B cell (primary cell): ENCODE measurements around the gene DRD2. TPM values are rescaled to one million over a fixed set of nuclear protein-coding genes. Genes with fewer than 3 reads are reported as not detected.

ENCODE experiments used
- ATAC-seq: fragments of 200-7000 bp; cut with Tn5 transposase; one replicate; pipeline ENCODE4 v1.10.0; 2021; ENCODE audit warnings: low read depth, mild to moderate bottlenecking, moderate number of reproducible peaks, moderate library complexity
- CTCF ChIA-PET: fragments of 350-600 bp; sonication (Branson Sonifier 250); formaldehyde crosslinking; loops from one replicate; lab custom pipeline; 2021; ENCODE audit warnings: antibody characterized with exemption, inconsistent platforms; lab: Charles Lee
- POLR2A ChIA-PET: fragments of 350-600 bp; sonication (Branson Sonifier 250); formaldehyde crosslinking; loops from one replicate; lab custom pipeline; 2021; ENCODE audit warnings: antibody characterized with exemption; lab: Charles Lee
- DNase-seq: peaks from one replicate; pipeline ENCODE4 v3.0.0; 2013
- H2AFZ ChIP-seq: 2 replicates; pipeline ENCODE4 v1.6.1; 2012; ENCODE audit warnings: mild to moderate bottlenecking, low read depth, low read length; ENCODE audit not compliant: insufficient read depth, poor library complexity, severe bottlenecking
- H3K27ac ChIP-seq, 2 donors: 1 replicate in 1 of 2; 2 replicates in 1 of 2; pipeline ENCODE4 v1.5.1; 2012 to 2013; ENCODE audit warnings: low read length in 2 of 2, mild to moderate bottlenecking in 2 of 2, moderate library complexity in 1 of 2
- H3K27me3 ChIP-seq, 4 experiments: fragments of 200-600 bp in 1 of 4; sonication (generic) in 1 of 4; replicated peaks in 1 of 4; 1 replicate in 2 of 4; 2 replicates in 2 of 4; pipeline versions ENCODE4 v1.6.1 to v1.7.0; 2013 to 2016; ENCODE audit warnings: low read length in 3 of 4, mild to moderate bottlenecking in 2 of 4, mixed read lengths in 1 of 4, moderate library complexity in 1 of 4; ENCODE audit not compliant: insufficient read depth in 4 of 4, control insufficient read depth in 3 of 4; ENCODE audit errors: control extremely low read depth in 1 of 4
- H3K36me3 ChIP-seq, 2 experiments: replicated peaks in 1 of 2; 1 replicate in 1 of 2; 2 replicates in 1 of 2; pipeline versions ENCODE4 v1.6.1 to v1.7.1; 2013; ENCODE audit warnings: low read length in 1 of 2; ENCODE audit not compliant: insufficient read depth in 2 of 2, control insufficient read depth in 1 of 2; ENCODE audit errors: control extremely low read depth in 1 of 2, extremely low read depth in 1 of 2
- H3K4me1 ChIP-seq, 2 donors: fragments of 200-600 bp in 1 of 2; sonication (generic) in 1 of 2; 1 replicate in 1 of 2; 2 replicates in 1 of 2; pipeline versions ENCODE4 v1.5.1 to v1.6.1; 2013 to 2017; ENCODE audit warnings: low read length in 2 of 2; ENCODE audit not compliant: control insufficient read depth in 2 of 2, insufficient read depth in 2 of 2
- H3K4me2 ChIP-seq: replicated peaks from 2 replicates; pipeline ENCODE3; 2012; ENCODE audit warnings: mild to moderate bottlenecking, low read depth, low read length; ENCODE audit not compliant: poor library complexity, severe bottlenecking
- H3K4me3 ChIP-seq, 5 experiments: fragments of 200-600 bp in 1 of 5; sonication (generic) in 1 of 5; 1 replicate in 3 of 5; 2 replicates in 2 of 5; pipeline versions ENCODE4 v1.5.1 to v1.7.0; 2011 to 2016; ENCODE audit warnings: low read length in 4 of 5, mild to moderate bottlenecking in 4 of 5, low read depth in 2 of 5, control low read depth in 1 of 5, moderate library complexity in 1 of 5; ENCODE audit not compliant: insufficient read depth in 1 of 5; ENCODE audit errors: control extremely low read depth in 1 of 5, extremely low read depth in 1 of 5
- H3K79me2 ChIP-seq: fragments of 200-600 bp; sonication (generic); one replicate; pipeline ENCODE4 v1.6.0; 2016; ENCODE audit warnings: low read length; ENCODE audit not compliant: control insufficient read depth, insufficient read depth
- H3K9ac ChIP-seq: fragments of 200-600 bp; sonication (generic); 2 replicates; pipeline ENCODE4 v1.6.1; 2017; ENCODE audit warnings: mild to moderate bottlenecking, low read length, moderate library complexity
- H3K9me3 ChIP-seq, 3 donors: one replicate each; pipeline versions ENCODE4 v1.6.1 to v1.7.1; 2013; ENCODE audit warnings: low read length in 2 of 3; ENCODE audit not compliant: control insufficient read depth in 2 of 3, insufficient read depth in 1 of 3; ENCODE audit errors: control extremely low read depth in 1 of 3
- H4K20me1 ChIP-seq: 2 replicates; pipeline ENCODE4 v1.6.0; 2012; ENCODE audit warnings: mild to moderate bottlenecking, low read length; ENCODE audit not compliant: insufficient read depth, control insufficient read depth, poor library complexity, severe bottlenecking
- H3K27ac Mint-ChIP-seq: one replicate; pipeline ENCODE4 v1.8.0; 2021; ENCODE audit warnings: mixed read lengths
- H3K27me3 Mint-ChIP-seq: one replicate; pipeline ENCODE4 v1.8.0; 2021; ENCODE audit warnings: mixed read lengths
- H3K4me1 Mint-ChIP-seq: one replicate; pipeline ENCODE4 v1.8.0; 2021; ENCODE audit warnings: mixed read lengths
- H3K4me3 Mint-ChIP-seq: one replicate; pipeline ENCODE4 v1.8.0; 2021; ENCODE audit warnings: mixed read lengths
- H3K9me3 Mint-ChIP-seq: one replicate; pipeline ENCODE4 v1.8.0; 2022; ENCODE audit warnings: mixed read lengths; ENCODE audit not compliant: insufficient read depth
- EZH2 ChIP-seq: IDR thresholded peaks from 2 replicates; pipeline ENCODE4 v1.6.1; 2012; ENCODE audit warnings: borderline replicate concordance, low read depth, mild to moderate bottlenecking, moderate library complexity, low read length; ENCODE audit not compliant: insufficient read depth, poor library complexity, severe bottlenecking
- WGBS: methylation state at CpG from one replicate; pipeline ENCODE4 v1.1.5; 2013; ENCODE audit warnings: missing lambda C conversion rate; ENCODE audit not compliant: insufficient coverage; 5-methylcytosine and 5-hydroxymethylcytosine counted together
- intact Hi-C: fragments of 100-400 bp; cut with micrococcal nuclease; formaldehyde crosslinking; loops from one replicate; pipeline ENCODE4 v1.10.0; 2022
- polyA plus RNA-seq: library from polyadenylated mRNA; depleted of rRNA; stranded (reverse); fragments of >200 nt; gene quantifications from 2 replicates; pipeline ENCODE4 v1.2.3, GENCODE V29; 2012
- total RNA-seq, 2 donors: library from RNA; stranded (reverse); fragments of 120-200 nt in 1 of 2; gene quantifications; 1 replicate in 1 of 2; 2 replicates in 1 of 2; pipeline versions ENCODE4 v1.2.3 to v1.2.4, GENCODE V29; 2013 to 2022
- TF ChIP-seq, protein P1 (sequence below): fragments of 200-600 bp; IDR thresholded peaks from one replicate; pipeline ENCODE4 v1.8.0; 2022; ENCODE audit warnings: antibody characterized with exemption, mild to moderate bottlenecking

The DRD2 gene
- total and polyA plus RNA-seq, 2 donors (not counting 1 experiment from before 2014, with no cell fraction given), result not detected

DNA sequence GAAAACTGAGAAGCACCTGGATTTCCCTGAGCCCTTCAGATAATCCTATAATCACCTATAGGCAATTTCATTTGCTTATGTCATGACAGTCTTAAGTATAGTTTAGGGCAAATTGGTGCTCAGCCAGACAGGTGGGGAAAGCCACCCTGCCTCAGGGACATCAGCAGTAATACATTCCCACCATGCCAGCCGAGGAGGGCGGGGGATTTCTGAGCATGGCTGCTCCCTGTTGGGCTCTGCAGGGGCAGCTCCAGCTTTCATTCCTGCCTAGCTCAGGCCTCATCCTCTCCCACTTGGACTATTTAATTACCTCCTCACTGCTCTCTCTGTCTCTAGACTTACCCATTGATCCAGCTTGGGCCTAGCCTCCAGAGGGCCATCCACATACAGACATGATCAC, 9.0 kb upstream of the DRD2 start:
- no peak for TF ChIP-seq EZH2
- TF ChIP-seq, protein P1, sequence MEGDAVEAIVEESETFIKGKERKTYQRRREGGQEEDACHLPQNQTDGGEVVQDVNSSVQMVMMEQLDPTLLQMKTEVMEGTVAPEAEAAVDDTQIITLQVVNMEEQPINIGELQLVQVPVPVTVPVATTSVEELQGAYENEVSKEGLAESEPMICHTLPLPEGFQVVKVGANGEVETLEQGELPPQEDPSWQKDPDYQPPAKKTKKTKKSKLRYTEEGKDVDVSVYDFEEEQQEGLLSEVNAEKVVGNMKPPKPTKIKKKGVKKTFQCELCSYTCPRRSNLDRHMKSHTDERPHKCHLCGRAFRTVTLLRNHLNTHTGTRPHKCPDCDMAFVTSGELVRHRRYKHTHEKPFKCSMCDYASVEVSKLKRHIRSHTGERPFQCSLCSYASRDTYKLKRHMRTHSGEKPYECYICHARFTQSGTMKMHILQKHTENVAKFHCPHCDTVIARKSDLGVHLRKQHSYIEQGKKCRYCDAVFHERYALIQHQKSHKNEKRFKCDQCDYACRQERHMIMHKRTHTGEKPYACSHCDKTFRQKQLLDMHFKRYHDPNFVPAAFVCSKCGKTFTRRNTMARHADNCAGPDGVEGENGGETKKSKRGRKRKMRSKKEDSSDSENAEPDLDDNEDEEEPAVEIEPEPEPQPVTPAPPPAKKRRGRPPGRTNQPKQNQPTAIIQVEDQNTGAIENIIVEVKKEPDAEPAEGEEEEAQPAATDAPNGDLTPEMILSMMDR, result no peak
- no peak overlapping the region for H3K4me3 Mint-ChIP-seq
- ChIA-PET POLR2A (no interaction called here), CTCF (no interaction called here)
- Histone ChIP-seq H3K9me3 (no peaks in the 10 kb centered on the region), H2AFZ (no peak overlapping the region), H4K20me1 (no peaks in the 10 kb centered on the region), H3K4me3 (no peak overlapping the region), H3K9ac (no peak overlapping the region), H3K27ac (no peak overlapping the region), H3K36me3 (no peaks in the 10 kb centered on the region), H3K4me1 (no peaks in the 10 kb centered on the region), H3K4me2 (no peak overlapping the region), H3K79me2 (no peaks in the 10 kb centered on the region), H3K27me3 (peaks cover 0 to 3% (median 0%) of the 10 kb centered on the region in 4 experiments)
- no peaks in the 10 kb centered on the region for H3K9me3 Mint-ChIP-seq
- peaks cover 37% of the 10 kb centered on the region for H3K27me3 Mint-ChIP-seq
- WGBS, result 89% methylated on average over 2 of the region's 2 CpGs
- H3K4me1 Mint-ChIP-seq, result no peaks in the 10 kb centered on the region
- no peak overlapping the region for H3K27ac Mint-ChIP-seq
- DNase-seq (no peak), ATAC-seq (no peak)
- intact Hi-C loops, result no loop called here

GRCh38 chr11:113481672-113482071, 6.5 kb upstream of the DRD2 start:
- Histone ChIP-seq H3K79me2 (no peaks in the 10 kb centered on the region), H3K4me2 (no peak overlapping the region), H3K9ac (no peak overlapping the region), H2AFZ (no peak overlapping the region), H3K27me3 (peaks cover 0 to 7% (median 6%) of the 10 kb centered on the region in 4 experiments), H3K9me3 (no peaks in the 10 kb centered on the region), H3K4me1 (no peaks in the 10 kb centered on the region), H3K27ac (no peak overlapping the region), H4K20me1 (no peaks in the 10 kb centered on the region), H3K36me3 (no peaks in the 10 kb centered on the region), H3K4me3 (no peak overlapping the region)
- DNase-seq, result no peak
- ATAC-seq, result no peak
- ChIA-PET POLR2A (no interaction called here), CTCF (no interaction called here)
- H3K27me3 Mint-ChIP-seq, result peaks cover 56% of the 10 kb centered on the region
- H3K4me1 Mint-ChIP-seq, result no peaks in the 10 kb centered on the region
- 91% methylated on average over 3 of the region's 3 CpGs for WGBS
- no peak overlapping the region for H3K4me3 Mint-ChIP-seq
- H3K27ac Mint-ChIP-seq, result no peak overlapping the region
- intact Hi-C loops, result no loop called here
- H3K9me3 Mint-ChIP-seq, result no peaks in the 10 kb centered on the region
- TF ChIP-seq EZH2, result no peak
- TF ChIP-seq, protein P1, result no peak
